GM18907 (cell line): Measurements from ENCODE around the gene TMCC2.
"Not testable (repeated sequence)": the region's sequence is repeated elsewhere in the genome, so short reads cannot be mapped to it uniquely, and the experiment has no call there.

Experiments
- ATAC-seq: cut with Tn5 transposase; IDR thresholded peaks from one replicate; pipeline ENCODE4 v1.9.1; 2021; ENCODE audit warnings: mild to moderate bottlenecking, moderate library complexity; ENCODE audit not compliant: unreplicated experiment

The TMCC2 gene

DNA sequence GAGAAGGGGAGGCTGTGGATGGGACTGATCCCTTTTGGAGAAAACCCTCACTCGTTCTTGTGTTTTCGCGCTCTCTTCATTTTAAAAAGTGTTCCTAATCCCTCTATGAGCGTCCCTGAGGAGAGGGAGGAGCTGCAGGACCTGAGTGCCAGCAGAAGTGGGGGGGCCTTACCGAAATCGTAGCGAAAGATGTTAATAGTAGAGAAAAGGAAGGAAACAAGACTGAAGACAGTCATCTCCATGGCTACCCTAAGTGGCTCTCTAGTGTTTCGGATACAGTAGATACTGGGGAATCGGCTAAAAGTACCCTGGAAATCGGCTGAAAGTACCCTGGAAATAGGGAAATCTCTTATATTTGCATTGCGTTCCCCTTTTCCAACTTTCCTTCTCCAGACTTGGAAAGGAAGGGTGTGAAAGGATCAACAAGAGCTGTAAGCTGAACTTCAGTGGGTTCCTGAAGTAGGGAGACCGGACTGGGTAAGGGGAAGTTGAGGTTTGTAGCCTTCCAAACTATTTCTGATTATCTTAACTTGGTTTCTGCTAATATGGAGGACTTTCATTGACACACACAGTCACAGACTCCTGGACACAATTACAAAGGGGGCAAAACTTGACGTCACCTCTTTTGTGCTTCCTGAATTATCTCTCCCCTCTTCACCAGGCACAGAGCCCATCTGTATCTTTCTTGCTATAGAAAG, 15.8 kb upstream of the TMCC2 start:
- ATAC-seq: peak; percentile 35

DNA sequence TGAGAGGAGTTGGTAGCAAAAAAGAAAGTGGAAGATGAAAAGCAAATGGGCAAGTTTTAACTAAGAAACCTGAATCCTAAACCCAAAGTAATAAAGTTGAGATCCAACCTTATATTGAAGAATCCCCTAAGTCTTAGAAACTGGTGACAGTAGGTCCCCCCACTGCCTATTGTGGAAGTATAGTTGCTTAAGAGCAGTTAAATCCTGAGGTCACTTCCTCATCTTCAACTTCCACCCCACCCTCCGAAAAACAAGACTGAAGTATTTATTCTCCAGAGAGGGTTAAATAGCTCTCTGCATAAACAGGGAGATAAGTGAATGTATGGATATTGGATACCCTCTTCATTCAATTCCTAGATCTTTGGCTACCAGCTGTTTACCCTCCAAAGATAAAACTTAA, 13.0 kb upstream of the TMCC2 start:
- ATAC-seq: no peak

DNA sequence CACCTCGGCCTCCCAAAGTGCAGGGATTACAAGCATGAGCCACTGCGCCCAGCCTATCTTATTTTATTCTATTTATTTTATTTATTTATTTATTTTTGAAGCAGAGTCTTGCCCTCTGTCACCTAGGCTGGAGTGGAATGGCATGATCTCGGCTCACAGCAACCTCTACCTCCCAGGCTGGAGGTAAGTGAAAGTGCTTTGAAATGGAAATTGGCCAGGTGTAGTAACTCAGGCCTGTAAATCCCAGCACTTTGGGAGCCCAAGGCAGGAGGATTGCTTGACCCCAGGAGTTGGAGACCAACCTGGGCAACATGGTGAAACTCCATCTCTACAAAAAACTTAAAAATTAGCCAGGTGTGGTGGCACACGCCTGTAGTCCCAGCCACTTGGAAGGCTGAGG, 11.2 kb upstream of the TMCC2 start:
- ATAC-seq: no peak

DNA sequence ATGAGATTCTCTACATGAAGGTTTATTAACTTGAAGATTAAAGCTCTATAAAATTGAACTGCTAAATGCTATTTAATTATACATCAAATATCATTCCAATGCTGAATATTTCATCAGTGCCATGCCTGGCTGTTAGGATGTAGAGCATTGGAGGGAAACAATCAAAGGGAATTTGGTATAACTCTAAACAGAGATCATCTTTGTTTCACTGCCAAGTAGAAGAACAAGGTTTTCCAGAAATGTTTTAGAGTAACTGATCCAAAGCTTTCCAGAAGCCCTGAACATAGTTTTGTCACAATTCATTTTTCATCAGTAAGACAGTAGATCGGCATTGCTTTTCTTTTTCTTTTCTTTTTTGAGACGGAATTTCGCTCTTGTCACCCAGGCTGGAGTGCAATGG, 10.3 kb upstream of the TMCC2 start:
- no peak for ATAC-seq

DNA sequence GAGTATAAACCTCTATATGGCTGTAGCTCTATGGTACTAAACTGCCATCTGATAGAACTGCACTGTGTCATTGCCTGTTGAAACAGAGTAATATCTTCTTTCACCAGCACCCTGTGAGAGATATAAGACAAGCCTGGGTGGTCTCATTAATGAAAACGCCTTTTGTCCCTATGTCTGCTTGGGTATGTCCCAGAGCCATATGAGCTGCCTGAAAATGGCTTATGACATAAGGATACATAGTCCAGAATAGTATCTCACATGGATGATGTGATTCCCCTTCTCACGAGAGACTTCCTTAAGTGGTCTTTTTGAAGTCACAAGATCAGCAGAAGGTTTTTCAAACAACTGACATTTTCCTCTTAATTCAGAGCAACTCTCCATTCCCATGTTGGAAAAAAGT, 7.3 kb upstream of the TMCC2 start:
- ATAC-seq: no peak

DNA sequence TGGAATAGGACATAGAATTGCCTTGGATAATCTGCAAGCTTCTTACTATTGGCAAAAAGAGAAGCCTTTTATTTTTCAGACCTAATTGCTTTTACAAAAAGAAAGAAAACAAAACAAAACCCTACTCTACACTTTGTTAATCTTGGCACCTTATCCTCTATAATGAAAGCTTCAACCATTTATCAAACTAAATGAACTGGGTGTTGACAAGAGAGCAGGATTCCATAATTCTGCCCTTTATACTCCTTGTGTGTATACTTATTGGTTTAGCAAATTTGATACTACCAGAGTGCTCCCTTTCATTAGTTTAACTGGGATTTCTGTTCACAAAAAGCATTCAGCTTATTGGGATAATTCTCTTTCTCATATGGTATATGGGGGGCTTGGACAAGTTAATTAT, 3.0 kb upstream of the TMCC2 start:
- ATAC-seq: no peak

DNA sequence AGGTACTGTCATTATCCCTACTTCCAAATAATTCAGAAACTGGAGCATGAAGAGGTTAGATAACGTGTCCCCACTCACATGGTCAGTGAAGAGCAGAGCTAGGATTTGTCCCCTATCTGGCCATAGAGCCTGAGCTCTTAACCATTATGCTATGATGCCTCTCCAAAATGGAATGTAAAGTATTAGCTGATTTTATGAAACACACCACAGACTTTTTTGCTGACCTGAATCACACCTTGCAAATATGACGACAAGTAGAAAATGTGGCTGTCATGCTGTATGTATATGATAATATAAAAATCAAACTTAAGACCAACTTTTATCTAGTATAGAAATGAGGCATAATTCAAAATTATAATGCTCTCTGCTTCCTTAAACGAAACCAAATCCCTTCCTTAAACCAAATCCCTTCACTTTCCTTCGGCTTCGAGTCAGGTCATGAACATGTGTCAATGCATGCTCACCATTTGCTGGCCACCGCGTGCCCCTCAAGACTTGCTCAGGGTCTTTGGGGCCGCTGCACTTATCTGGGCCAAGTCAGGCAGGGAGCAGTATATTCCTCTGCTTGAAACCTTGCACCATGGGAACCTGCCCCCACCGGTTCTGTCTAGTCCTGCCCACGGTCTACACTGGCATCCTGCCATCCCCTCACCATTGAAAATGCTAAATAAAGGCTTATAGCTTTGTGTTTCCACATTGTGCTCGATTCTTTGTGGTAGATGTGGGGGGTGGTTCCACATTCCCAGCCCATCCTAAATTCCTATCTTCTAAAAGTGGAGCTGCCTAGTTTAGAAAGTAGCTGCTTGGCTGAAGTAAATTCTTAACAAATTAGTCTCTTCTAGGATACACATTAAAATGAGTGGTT, 1.6 kb upstream of the TMCC2 start:
- no peak for ATAC-seq

DNA sequence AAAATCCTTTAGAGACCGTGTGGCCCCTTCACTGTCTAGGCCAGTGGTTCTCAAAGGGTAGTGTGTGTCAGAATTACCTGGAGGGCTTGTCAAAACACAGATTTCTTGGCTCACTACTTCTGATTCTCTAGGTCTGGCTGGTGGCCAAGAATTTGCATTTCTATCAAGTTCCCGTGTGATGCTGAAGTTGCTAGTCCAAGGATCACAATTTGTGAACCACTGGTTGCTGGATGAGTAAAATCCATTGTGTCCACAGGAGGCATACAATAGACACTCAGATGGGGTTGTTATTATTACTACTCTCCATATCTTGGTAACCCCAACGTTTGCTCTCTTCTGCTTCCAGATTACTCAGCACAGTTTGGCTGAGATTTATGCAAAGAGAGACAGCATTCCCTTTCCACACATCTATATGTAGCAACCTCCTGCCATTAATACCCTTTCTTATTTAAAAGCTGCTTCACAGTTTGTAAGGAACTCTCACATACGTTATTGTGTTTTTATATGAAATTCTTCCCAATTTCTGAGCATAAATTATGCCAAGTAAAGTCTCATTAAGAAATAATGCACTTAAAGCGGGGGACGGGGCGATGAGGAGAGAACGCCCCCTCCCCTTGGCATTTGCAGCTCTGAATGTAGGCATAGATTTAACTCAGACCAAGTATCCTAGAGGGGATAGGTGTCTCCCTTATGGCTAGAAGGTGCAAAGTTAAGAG, 720 bp upstream of the TMCC2 start:
- ATAC-seq: no peak

DNA sequence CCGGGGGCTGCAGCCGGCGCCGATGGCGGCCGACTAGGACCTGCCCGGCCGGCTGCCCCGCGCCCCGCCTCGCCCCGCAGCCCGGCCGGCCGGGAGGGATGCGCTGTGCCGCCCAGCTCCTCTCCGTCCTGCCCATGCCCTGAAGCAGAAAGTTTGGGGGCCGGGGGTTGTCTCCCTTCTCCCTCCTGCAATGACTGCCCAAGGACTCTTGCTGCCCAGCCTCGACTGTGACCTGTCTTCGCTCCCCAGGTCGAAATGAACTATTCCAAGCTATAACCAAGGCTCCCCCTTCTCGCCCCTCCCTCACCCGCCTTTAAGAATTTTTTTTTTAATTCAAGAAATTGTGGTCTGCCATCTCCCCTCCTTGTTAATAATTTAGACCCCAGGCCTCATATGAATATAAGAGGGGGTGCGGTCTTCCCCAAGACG, 361 bp downstream of the TMCC2 start:
- ATAC-seq: no peak

DNA sequence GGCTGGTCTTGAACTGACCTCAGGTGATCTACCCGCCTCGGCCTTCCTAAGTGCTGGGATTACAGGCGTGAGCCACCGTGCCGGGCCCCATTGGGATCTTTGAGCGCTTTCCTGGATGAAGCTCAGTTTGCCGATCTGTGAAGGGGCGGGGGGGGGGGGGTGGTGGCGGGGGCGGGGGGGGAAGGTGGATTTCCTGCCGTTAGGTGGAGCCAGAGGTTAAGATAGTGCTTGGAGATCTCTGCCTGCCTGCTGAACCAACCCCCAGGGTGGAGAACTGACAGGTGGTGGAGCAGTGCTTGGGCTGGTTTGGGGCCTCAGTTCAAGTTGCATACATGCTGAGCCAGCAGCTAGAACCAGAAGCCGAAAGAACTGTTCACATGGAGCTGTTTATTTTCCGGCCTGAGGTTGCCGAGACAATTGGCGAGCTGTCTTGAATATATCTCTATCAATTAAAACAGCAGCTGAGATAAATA, 1.7 kb downstream of the TMCC2 start:
- ATAC-seq: no peak

DNA sequence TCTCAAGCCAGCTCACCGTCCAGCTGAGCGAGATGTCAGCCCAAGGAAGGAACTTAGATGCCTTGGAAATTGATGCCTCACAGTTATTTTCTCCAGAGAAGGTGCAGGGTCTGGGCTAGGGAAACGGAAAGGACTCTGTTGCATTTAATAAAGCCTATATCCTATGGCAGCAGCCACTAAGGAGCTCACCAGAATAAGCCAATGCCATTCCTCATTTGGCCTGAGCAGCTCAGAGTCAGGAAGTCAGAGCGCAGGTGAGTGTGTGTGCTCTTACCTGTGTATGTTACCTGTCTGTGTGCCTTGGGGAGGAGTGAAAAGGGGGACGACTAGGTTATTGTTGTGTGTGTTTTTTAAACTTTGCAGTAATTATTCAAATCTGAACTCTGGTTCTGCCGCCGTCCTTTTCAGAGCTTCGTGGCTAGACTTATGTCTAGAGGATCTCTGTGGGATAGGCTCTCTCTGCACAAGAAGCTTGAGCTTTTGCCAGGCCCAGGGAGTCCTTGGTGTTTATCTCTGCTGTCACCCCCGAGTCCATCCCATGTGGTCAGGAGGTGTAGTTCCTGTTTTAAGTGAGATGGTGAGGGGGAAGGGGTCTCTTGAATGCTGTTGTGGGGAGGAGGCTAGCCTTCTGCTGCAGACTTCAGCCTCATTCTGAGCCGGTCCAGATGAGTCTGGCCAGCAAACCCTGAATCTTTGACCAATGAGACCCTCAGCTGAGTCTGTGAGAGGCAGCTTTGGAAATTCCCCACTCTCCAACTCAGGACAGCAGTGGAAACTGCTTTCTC, 2.4 kb downstream of the TMCC2 start:
- no peak for ATAC-seq

DNA sequence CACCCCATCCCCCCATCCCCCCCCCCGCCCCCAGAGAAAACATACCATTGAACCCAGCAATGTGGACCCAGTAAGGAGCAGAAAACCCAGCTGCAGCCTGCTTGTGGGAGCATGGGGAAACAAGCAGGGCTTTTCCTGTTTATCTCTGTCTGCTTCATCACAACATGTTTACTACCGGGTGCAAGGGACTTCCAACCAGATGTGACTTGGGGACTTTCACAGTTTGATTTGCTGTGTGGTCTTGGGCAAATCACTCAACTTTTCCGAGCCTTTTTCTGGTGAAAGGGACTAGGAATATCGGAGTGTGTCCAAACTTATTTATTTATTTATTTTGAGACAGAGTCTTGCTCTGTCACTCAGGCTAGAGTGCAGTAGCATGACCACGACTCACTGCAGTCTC, 3.2 kb downstream of the TMCC2 start:
- no peak for ATAC-seq

DNA sequence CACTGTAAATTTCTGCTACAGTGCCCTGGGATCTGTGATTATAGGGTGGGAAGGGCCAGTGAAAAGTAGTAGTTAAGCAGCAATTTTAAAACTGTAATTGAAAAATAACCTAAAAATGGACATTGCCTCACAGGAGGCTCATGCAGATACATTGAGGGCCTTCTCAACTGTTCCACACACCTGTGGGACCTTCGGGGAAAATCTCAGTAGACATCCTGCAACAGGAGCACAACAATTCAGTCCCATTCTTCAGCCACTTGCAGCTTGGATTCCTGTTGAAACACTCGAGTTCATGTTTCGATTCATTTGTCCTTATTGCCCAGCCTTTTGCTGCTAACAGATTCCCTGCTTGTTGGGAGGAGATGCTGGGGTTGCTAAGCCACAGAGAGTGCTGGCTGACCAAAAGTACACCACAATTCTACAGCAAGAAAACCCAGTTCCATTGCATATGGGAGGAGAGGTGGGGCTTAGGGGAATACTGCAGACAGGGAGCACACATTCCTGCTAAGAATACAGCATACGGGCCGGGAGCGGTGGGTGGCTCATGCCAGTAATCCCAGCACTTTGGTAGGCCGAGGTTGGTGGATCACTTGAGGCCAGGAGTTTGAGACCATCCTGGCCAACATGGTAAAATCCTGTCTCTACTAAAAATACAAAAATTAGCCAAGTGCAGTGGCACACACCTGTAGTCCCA, 4.5 kb downstream of the TMCC2 start:
- no peak for ATAC-seq

DNA sequence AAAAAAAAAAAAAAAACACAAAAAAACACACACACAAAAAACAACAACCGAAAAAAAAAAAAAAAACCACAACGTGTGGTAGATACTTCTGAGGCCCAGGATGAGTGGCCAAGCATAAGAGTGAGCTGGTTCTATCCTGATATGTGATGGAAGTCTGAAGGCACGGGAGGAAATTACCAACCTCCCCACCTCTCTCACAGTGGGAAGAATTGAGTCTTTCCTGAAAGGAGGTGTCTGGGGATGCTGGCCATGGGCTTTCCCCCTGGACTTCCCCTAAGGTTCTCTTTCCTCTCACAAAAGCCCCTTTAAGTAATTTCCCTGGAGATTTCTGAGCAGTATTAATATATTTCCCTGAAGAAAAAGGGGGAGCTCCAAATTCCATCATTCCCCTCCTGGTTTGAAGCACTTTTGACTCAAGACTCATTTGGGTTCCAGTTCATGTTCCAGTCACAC, 5.2 kb downstream of the TMCC2 start:
- no peak for ATAC-seq

DNA sequence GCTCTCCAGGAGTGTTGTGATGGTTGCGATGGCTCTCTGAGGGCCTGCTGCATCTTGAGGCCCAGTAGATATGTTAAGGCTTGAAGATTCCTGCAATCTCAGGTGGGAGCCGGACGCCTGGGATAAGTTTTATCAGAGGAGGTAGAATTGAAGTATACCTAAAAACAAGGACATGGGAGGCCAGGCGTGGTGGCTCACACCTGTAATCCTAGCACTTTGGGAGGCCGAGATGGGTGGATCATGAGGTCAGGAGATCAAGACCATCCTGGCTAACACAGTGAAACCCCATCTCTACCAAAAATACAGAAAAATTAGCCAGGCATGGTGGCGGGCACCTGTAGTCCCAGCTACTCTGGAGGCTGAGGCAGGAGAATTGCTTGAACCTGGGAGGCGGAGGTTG, 6.2 kb downstream of the TMCC2 start:
- not testable (repeated sequence) for ATAC-seq

DNA sequence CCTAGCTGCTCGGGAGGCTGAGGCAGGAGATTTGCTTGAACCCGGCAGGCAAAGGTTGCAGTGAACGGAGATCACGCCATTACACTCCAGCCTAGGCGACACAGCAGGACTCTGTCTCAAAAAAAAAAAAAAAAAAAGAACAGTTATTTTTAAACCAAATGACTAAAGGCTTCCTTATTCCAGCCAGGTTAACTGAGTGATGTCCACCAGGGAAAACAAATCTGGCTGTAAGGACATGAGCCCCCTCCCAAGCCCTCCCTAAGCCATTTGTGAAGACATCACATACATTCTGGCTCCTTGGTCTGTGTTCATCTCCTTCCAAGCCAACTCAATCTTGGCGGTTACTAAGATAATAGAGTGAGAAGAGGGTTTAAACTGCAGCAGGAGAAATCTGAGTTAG, 8.2 kb downstream of the TMCC2 start:
- ATAC-seq: no peak

DNA sequence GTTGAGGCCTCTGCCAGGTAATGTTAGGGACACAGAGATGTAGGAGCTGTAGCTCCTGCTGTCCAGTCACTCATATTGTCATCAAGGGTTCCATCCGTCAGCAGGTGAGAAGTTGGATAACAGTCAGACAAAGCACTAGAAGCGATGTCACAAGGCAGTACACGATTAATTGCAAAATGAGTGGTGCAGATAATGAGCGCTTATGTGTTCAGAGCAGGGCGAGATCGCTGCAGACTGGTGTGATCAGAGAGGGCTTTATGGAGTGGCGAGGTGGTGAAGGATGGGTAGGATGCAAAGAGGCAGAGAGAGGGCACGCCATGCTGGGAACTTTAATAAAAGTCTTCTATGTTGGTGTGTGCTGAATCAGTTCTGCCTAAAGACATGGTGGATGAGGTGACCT, 8.8 kb downstream of the TMCC2 start:
- ATAC-seq: no peak

DNA sequence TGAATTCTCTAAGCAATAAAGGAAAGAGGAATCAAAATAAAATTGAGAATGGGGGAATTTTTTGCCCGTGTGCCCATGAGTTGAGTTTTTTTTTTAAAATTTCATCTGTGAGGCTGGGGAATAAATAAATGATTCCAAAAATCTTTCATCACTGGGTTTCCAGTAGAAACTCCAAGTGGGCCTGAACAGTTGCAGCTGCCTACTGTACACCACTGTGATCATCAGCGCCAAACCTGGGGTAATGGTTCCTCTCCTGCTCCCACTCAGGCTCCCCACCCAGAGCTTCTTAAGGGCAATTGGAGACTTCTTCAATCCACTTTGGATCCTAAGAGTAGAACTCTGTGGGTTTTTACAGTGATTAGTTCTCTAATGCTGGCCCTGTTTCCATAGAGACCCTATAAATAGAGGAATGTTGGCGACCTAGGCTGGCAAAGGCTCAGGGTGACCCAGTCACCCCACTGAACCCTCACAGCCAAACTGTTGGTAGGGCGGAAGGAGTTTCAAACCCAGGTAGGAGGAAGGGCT, 9.3 kb downstream of the TMCC2 start:
- no peak for ATAC-seq

DNA sequence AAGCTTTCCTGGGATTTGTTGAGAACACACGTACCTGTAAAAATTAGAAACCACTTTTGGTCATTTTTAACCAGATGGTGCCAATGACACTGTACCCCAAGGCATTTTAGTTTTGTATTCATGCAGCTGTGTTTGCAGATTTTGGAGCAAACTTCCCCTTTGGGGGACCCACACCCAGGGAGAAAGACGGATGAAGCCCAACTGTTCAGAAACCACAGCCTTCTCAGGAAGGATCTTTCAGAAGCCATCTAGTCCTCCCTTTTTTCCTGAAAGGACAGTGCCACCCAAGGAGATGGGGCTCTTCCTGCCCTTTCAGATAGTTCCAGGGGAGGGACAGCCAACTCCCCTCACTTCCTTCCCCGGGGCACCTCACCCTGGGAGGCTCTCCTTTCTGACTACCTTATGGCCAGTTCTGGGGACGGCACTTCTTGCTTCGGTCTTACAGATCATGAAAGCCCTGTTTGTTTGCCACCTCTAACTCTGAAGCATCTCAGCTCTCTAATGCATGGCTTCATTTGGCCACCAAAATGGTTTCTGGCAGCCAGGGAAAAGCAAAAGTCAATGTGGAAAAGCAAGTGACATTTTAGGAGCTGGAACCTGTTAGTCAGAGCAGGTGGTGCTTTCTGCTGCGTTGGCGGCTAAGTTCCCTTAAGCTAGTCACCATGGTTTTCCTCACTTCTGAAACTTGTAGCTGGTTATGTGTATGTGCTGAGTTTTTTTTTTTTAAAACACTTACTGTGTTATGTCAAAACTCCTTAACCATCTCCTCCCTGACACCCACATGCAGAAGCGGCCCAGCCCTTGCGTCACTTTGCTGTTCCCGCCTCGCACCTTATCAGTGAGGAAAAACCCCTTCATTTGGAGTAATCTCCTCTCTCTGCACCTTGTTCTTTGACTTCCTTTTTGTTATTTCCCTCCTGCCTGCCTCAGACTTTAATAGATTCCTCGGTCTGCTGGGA, 10.1 kb downstream of the TMCC2 start:
- no peak for ATAC-seq
